ENCODE measurements around the gene STK32A. TPM values are rescaled to one million over a fixed set of nuclear protein-coding genes. Genes with fewer than 3 reads are reported as not detected.

Gene STK32A
- total RNA-seq, 1 donor: not detected

- H3K4me3 ChIP-seq (ENCODE audit: low read length): no peak overlapping the region
- no peaks in the 10 kb centered on the region for H3K9me3 ChIP-seq (ENCODE audit: low read depth, low read length)
- H3K27me3 ChIP-seq (ENCODE audit: insufficient read depth, low read length): no peaks in the 10 kb centered on the region
- H3K4me1 ChIP-seq (ENCODE audit: insufficient read depth, low read length): no peaks in the 10 kb centered on the region
Observed at GRCh38 chr5:147430628-147431027, 195.8 kb downstream of the STK32A start.

- Histone ChIP-seq H3K27me3 (ENCODE audit: insufficient read depth, low read length) (no peaks in the 10 kb centered on the region), H3K4me1 (ENCODE audit: insufficient read depth, low read length) (peaks cover under 1% of the 10 kb centered on the region), H3K9me3 (ENCODE audit: low read depth, low read length) (no peaks in the 10 kb centered on the region), H3K4me3 (ENCODE audit: low read length) (no peak overlapping the region)
Observed at GRCh38 chr5:147431586-147431985, 196.8 kb downstream of the STK32A start.

- H3K4me1 ChIP-seq (ENCODE audit: insufficient read depth, low read length): peaks cover 8% of the 10 kb centered on the region
- no peaks in the 10 kb centered on the region for H3K9me3 ChIP-seq (ENCODE audit: low read depth, low read length)
- no peak overlapping the region for H3K4me3 ChIP-seq (ENCODE audit: low read length)
- no peaks in the 10 kb centered on the region for H3K27me3 ChIP-seq (ENCODE audit: insufficient read depth, low read length)
Observed at GRCh38 chr5:147432323-147432722, 197.5 kb downstream of the STK32A start.

GRCh38 chr5:147434049-147434448 lies 199.2 kb downstream of the STK32A start:
- H3K4me3 ChIP-seq (ENCODE audit: low read length): no peak overlapping the region
- no peaks in the 10 kb centered on the region for H3K9me3 ChIP-seq (ENCODE audit: low read depth, low read length)
- H3K27me3 ChIP-seq (ENCODE audit: insufficient read depth, low read length): no peaks in the 10 kb centered on the region
- H3K4me1 ChIP-seq (ENCODE audit: insufficient read depth, low read length): peaks cover 12% of the 10 kb centered on the region

GRCh38 chr5:147436596-147436995 lies 201.8 kb downstream of the STK32A start:
- H3K4me1 ChIP-seq (ENCODE audit: insufficient read depth, low read length): peaks cover 12% of the 10 kb centered on the region
- H3K27me3 ChIP-seq (ENCODE audit: insufficient read depth, low read length): no peaks in the 10 kb centered on the region
- no peaks in the 10 kb centered on the region for H3K9me3 ChIP-seq (ENCODE audit: low read depth, low read length)
- no peak overlapping the region for H3K4me3 ChIP-seq (ENCODE audit: low read length)

GRCh38 chr5:147437161-147437596 lies 202.4 kb downstream of the STK32A start:
- peaks cover 12% of the 10 kb centered on the region for H3K4me1 ChIP-seq (ENCODE audit: insufficient read depth, low read length)
- no peaks in the 10 kb centered on the region for H3K27me3 ChIP-seq (ENCODE audit: insufficient read depth, low read length)
- no peaks in the 10 kb centered on the region for H3K9me3 ChIP-seq (ENCODE audit: low read depth, low read length)
- no peak overlapping the region for H3K4me3 ChIP-seq (ENCODE audit: low read length)
